ENCODE results near the gene TRPM3.

TRPM3 gene

DNA sequence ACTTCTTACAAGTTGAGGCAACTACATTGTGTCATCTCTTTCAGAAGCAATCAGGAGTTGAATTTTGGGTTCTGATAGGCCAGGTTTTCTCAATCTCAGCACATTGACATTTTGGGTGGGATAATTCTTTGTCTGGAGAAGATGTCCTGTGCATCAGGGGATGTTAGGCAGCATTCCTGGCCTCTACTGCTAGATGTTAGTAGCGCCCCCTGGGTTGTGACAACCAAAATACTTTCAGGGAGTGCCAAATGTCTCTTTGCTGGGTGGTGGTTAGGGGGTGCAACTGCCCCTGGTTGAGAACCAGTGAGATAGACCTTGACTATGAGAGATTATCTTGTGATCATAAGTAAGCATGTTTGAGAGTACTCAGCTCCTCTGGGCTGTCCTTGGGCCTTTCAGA, 542.7 kb downstream of the TRPM3 start:
- TF ChIP-seq, protein P1, sequence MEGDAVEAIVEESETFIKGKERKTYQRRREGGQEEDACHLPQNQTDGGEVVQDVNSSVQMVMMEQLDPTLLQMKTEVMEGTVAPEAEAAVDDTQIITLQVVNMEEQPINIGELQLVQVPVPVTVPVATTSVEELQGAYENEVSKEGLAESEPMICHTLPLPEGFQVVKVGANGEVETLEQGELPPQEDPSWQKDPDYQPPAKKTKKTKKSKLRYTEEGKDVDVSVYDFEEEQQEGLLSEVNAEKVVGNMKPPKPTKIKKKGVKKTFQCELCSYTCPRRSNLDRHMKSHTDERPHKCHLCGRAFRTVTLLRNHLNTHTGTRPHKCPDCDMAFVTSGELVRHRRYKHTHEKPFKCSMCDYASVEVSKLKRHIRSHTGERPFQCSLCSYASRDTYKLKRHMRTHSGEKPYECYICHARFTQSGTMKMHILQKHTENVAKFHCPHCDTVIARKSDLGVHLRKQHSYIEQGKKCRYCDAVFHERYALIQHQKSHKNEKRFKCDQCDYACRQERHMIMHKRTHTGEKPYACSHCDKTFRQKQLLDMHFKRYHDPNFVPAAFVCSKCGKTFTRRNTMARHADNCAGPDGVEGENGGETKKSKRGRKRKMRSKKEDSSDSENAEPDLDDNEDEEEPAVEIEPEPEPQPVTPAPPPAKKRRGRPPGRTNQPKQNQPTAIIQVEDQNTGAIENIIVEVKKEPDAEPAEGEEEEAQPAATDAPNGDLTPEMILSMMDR (IDR thresholded peaks at IDR 0.05; ENCODE audit: low read depth, low read length), result no peak

DNA sequence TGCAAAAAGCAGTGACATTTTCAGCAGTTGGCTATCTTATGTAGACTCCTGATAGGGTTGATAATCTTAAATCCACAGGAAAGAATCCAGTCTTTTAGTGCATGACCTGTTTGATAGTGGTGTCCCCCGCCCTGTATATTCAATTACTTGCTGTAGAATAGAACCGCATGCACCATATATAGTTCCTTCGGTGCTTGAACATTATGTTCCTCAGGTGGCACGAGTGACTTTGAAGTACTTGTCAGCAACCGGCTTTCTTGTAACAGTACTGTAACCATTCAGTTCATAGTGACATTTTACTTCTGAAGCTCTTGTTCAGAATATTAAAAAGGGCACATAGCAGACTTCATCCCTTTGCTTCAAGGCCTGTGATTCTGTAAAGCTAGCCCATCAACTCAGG, 543.8 kb downstream of the TRPM3 start:
- TF ChIP-seq, protein P1 (IDR thresholded peaks at IDR 0.05; ENCODE audit: low read depth, low read length), result no peak
- no peak overlapping the region for H3K4me3 ChIP-seq (ENCODE audit: low read depth, low read length)

More for the DNA sequence above, 542.7 kb downstream of the TRPM3 start:
- no peak overlapping the region for H3K4me3 ChIP-seq (ENCODE audit: low read depth, low read length)

DNA sequence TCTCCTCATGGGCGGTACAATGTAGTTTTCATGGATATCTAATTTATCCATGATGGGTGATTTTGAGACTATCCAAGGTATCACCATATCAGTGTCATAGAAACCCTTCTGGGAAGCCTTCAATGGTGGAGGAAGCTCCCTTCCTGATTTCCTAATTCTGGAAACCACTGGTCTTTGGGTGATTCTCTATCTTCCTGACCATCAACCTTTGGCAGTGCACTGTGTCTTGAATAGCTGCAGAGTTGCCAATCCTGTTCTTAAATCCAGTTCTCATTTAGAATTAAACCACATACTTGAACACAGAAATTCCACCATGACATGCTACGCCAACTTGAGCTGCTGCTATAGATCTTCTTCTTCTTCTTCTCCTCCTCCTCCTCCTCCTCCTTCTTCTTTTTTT, 545.3 kb downstream of the TRPM3 start:
- TF ChIP-seq, protein P1 (IDR thresholded peaks at IDR 0.05; ENCODE audit: low read depth, low read length), result no peak
- H3K4me3 ChIP-seq (ENCODE audit: low read depth, low read length), result no peak overlapping the region

DNA sequence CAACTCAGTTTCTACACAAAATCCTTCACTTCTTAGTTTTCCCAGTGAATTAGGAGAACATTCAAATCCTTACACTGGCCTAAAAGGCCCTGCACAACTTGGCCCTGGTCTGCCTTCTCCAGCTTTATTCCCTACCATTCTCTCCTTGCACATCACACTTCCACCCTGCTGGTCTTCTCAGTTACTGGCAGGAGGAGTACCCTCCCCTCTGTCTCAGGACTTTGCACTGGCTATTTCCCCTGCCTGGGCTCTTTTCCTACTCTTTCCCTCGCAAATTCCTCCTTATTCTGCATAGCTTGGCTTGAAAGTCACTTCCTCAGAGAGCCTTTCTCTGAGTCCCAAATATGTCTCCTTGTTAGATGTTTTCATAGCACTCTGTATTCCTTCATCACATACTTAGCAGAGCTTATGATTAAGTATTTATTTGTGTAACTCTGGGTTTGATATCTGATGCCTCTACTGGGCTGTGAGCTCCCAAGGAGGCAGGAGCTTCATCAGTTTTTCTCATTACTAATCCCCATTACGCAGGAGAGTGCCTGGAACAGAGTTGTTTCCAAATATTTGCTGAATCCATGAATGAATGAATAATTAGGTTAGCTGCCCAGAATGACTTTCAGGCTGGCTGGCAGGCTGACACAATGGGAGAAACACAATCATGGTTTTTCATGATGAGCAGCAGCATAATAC, 547.1 kb downstream of the TRPM3 start:
- TF ChIP-seq, protein P1 (IDR thresholded peaks at IDR 0.05; ENCODE audit: low read depth, low read length), result no peak
- H3K4me3 ChIP-seq (ENCODE audit: low read depth, low read length), result no peak overlapping the region

DNA sequence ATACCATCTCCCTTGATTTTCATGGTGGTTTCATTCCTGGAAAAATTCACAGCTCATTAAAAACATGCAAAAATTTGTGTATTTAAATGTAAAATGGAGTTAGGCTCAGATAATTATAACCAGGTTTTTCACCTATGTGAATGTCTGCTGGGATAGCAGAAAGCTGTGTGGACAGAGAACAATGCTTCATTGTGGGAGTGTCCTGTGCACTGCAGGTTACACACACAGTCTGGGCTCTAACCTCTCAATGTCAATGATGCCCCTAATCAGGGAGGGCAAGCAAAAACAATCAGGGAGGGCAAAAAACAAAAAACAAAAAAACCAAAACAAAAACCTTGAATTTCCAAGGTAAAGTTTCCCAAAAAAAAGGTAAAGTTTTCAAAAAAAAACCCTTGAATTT, 548.1 kb downstream of the TRPM3 start:
- TF ChIP-seq, protein P1 (IDR thresholded peaks at IDR 0.05; ENCODE audit: low read depth, low read length), result no peak
- H3K4me3 ChIP-seq (ENCODE audit: low read depth, low read length), result no peak overlapping the region

DNA sequence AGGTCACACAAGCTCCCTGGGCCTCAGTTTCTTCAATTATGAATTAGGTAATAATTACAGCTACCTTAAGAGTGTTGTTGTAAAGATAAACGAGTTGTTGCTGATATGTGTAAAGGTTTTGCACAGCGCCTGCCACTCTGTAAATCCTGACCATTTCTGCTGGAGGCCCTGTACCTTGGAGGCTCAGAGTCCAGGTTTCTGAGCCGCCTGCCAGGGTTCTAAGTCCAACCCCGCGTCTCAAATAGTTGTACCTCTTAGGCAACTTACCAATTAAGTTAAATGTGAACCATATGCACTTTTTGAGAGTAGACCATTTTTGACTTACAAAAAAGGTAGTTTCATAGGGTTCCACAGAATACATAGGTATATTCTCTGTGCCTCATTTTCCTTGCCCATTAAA, 550.2 kb downstream of the TRPM3 start:
- TF ChIP-seq, protein P1 (IDR thresholded peaks at IDR 0.05; ENCODE audit: low read depth, low read length), result no peak
- no peak overlapping the region for H3K4me3 ChIP-seq (ENCODE audit: low read depth, low read length)

DNA sequence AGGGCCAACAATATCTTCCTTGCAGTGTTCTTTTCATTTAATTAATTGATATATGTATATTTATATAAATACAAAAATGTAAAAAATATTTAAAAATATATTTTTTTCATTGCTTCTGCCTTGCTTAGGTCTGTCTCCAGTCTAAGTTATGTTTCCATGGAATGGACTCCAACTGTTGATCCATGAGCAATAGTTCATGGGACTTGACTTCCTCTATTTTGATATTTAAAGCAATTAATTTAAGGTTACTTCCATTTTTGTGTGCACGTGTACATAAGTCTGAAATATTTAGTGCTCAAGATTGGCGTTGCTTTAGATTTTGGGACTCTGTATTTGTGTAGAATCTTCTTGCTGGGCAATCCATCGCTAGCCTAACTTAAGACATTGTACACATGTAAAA, 551.6 kb downstream of the TRPM3 start:
- TF ChIP-seq, protein P1 (IDR thresholded peaks at IDR 0.05; ENCODE audit: low read depth, low read length), result no peak
- H3K4me3 ChIP-seq (ENCODE audit: low read depth, low read length), result no peak overlapping the region

All from WI38 (cell line).